ENCODE measurements around the gene BRI3BP. TPM values are rescaled to one million over a fixed set of nuclear protein-coding genes. Genes with fewer than 3 reads are reported as not detected.
"Not testable (repeated sequence)": the region's sequence is repeated elsewhere in the genome, so short reads cannot be mapped to it uniquely, and the experiment has no call there.

BRI3BP gene
- total RNA-seq, 1 experiment from 2014 or later: 21.9 TPM

DNA sequence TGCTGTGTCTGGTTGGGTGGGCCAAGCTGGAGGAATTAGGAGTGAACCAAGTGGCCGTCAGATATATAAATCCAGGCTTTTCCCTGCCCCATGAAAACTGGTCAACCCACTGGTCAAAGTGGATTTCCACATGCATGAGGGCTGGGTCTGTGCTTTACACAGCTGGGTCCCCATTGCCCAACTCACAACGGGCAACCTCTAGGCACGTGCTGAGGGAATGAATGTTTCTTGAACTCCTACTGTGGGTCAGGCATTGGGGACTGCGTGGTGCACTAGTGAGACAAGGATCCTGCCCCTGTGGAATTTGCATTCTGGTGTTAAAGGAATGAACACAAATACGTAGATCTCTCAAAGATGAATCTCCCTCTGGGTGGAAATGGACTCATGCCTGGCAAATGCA, 64.3 kb downstream of the BRI3BP start:
- H3K27ac ChIP-seq: no peak overlapping the region
- DNase-seq: no peak
- no peaks in the 10 kb centered on the region for H3K4me1 ChIP-seq
- H3K36me3 ChIP-seq: no peaks in the 10 kb centered on the region
- H3K27me3 ChIP-seq: no peaks in the 10 kb centered on the region
- no peak overlapping the region for H3K4me3 ChIP-seq
- peaks cover 4% of the 10 kb centered on the region; the same call in 1 of the 2 replicates for H3K9me3 ChIP-seq (replicated peaks)

GRCh38 chr12:125061229-125061628, 67.8 kb downstream of the BRI3BP start:
- H3K27me3 ChIP-seq: no peaks in the 10 kb centered on the region
- H3K4me3 ChIP-seq: no peak overlapping the region
- H3K4me1 ChIP-seq: no peaks in the 10 kb centered on the region; the same call in 1 of the 2 replicates
- peaks cover 4% of the 10 kb centered on the region; the same call in 1 of the 2 replicates for H3K9me3 ChIP-seq (replicated peaks)
- no peaks in the 10 kb centered on the region for H3K36me3 ChIP-seq
- no peak for DNase-seq
- H3K27ac ChIP-seq: no peak overlapping the region

- not testable (repeated sequence) for H3K4me3 ChIP-seq; H3K9me3 ChIP-seq (replicated peaks); DNase-seq; H3K4me1 ChIP-seq; H3K36me3 ChIP-seq; H3K27ac ChIP-seq; H3K27me3 ChIP-seq
Measured at GRCh38 chr12:125063522-125063921, 70.1 kb downstream of the BRI3BP start.

DNA sequence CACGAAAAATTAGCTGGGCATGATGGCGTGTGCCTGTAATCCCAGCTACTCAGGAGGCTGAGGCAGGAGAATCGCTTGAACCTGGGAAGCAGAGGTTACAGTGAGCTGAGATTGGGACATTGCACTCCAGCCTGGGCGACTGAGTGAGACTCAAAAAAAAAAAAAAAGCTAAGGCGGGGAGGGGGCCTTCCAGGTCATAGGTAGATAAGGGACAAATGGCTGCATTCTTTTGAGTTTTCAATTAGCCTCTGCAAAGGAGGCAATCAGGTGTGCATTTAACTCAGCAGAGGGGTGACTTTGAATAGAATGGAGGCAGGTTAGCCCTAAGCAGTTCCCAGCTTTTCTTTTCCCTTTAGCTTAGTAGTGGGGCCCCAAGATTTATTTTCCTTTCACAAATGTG, 71.0 kb downstream of the BRI3BP start:
- DNase-seq: no peak

DNA sequence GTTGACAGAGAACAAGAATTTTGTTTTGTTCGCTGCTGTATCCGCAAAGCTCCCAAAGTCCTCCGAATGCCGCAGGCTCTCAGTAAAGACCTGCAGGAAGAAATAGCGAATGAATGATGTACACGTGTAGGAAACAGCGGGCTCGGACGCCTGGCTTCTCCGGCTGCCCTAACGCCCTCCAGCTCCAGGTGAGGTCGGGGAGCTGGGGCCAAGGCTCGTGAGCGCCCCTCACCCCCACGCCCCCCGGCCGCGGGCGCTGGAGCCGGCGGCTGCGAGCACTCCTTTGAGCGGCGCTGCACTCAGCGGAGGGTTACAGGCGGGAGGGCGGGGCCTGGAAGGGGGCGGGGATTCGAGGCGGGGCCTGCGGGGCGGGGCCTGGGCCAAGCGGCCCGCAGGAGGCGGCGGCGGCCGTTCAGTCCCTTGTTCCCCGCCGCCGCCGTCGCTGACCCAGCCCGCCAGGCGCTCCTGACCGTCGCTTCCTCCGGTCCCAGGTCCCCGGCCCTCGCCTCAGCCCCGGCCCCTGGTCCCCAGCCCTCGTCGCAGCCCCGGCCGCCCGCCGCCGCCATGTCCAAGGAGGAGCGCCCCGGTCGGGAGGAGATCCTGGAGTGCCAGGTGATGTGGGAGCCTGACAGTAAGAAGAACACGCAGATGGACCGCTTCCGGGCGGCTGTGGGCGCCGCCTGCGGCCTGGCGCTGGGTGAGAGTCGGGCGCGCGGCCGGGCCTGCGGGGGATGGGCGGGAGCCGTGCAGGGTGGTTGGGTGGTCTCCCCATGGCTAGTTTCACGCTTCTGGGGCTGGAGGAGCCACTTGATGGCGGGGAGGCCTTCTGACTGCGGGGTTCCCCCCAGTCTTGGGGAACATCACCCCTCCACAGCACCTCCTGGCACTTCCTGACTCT, 71.8 kb downstream of the BRI3BP start, which contains the start of gene AACS:
Gene AACS (plus strand): TSS at position 415 of the 898 bp plus-strand sequence. CDS start 150 bp downstream, at position 565.
- Histone ChIP-seq H3K27ac (peak within 1 kb of the TSS; percentile 52), H3K36me3 (no peaks in the 10 kb centered on the region), H3K4me1 (peaks cover 8% of the 10 kb centered on the region; the same call in 1 of the 2 replicates), H3K27me3 (no peaks in the 10 kb centered on the region), H3K9me3 (replicated peaks) (peaks cover 4% of the 10 kb centered on the region; the same call in 1 of the 2 replicates), H3K4me3 (peak within 1 kb of the TSS; percentile 90)
- peak; percentile 75 to 81 for DNase-seq

More for the DNA sequence above, 71.0 kb downstream of the BRI3BP start:
- Histone ChIP-seq H3K9me3 (replicated peaks) (peaks cover 4% of the 10 kb centered on the region; the same call in 1 of the 2 replicates), H3K27ac (no peak overlapping the region), H3K27me3 (no peaks in the 10 kb centered on the region), H3K36me3 (no peaks in the 10 kb centered on the region), H3K4me1 (peaks cover 8% of the 10 kb centered on the region; the same call in 1 of the 2 replicates), H3K4me3 (peak overlapping the region; percentile 90)

DNA sequence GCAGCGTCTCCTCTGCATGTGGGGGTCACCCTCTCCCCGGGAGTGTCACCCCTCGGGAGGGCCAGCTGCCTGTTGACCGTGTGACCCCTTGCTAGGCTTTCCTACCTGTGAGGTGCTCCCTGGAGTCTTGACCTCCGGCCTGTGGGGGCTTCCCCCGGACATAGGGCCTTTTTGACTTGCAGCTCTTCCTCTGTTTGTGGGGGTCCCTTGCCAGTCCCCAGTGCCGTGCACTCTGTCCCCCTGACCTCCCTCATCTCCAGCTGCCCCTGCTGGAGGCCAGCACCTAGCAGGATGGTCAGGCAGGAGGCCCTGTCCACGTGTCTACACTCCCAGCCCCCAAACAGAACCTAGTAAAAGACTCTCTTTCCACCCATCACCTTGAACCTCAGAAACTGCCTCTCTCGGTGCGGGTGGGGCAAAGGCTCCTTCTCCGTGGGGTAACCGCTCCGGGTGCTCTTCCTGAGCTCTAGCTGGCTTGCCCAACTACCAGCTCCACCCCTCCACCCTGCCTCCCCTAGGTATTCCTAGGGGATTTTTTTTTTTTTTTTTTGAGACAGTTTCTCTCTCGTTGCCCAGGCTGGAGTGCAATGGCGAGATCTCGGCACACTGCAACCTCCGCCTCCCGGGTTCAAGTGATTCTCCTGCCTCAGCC, 72.6 kb downstream of the BRI3BP start:
- Histone ChIP-seq H3K27ac (peak overlapping the region; percentile 52), H3K4me1 (peaks cover 8% of the 10 kb centered on the region; the same call in 1 of the 2 replicates), H3K27me3 (no peaks in the 10 kb centered on the region), H3K4me3 (peak overlapping the region; percentile 90), H3K9me3 (replicated peaks) (peaks cover 1% of the 10 kb centered on the region; the same call in 1 of the 2 replicates), H3K36me3 (no peaks in the 10 kb centered on the region)
- no peak for DNase-seq

GRCh38 chr12:125068391-125068790, 74.9 kb downstream of the BRI3BP start:
- no peak for DNase-seq
- Histone ChIP-seq H3K27ac (no peak overlapping the region), H3K27me3 (no peaks in the 10 kb centered on the region), H3K36me3 (no peaks in the 10 kb centered on the region), H3K4me1 (peaks cover 8% of the 10 kb centered on the region; the same call in 1 of the 2 replicates), H3K4me3 (no peak overlapping the region), H3K9me3 (replicated peaks) (no peaks in the 10 kb centered on the region)

DNA sequence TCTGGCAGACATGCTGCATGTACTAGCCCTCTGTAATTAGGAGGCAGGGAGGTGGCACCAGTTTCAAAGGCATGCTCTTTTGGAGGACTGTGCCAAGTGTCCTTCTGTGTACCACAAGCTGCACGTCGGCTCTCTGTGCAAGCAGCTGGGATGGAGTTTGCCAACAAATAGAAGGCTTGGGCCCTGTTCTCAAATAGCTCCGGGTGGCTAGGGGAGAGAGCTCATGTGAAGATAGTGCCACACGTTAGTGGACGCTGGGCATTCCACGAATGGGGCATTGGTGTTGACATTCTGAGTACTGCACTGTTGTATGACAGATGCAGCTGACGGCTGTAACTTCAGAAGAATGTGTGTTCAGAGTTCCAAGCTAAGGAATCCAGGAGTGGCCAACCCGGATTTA, 76.2 kb downstream of the BRI3BP start:
- H3K36me3 ChIP-seq: peaks cover 4% of the 10 kb centered on the region; the same call in 1 of the 2 replicates
- peaks cover 8% of the 10 kb centered on the region; the same call in 1 of the 2 replicates for H3K4me1 ChIP-seq
- H3K27ac ChIP-seq: no peak overlapping the region
- no peaks in the 10 kb centered on the region for H3K27me3 ChIP-seq
- H3K9me3 ChIP-seq (replicated peaks): no peaks in the 10 kb centered on the region
- H3K4me3 ChIP-seq: no peak overlapping the region
- no peak for DNase-seq

GRCh38 chr12:125070112-125070511, 76.7 kb downstream of the BRI3BP start:
- Histone ChIP-seq H3K36me3 (peaks cover 4% of the 10 kb centered on the region; the same call in 1 of the 2 replicates), H3K9me3 (replicated peaks) (no peaks in the 10 kb centered on the region), H3K27ac (no peak overlapping the region), H3K27me3 (no peaks in the 10 kb centered on the region), H3K4me3 (no peak overlapping the region), H3K4me1 (peaks cover 8% of the 10 kb centered on the region; the same call in 1 of the 2 replicates)
- DNase-seq: no peak

GRCh38 chr12:125070661-125071390, 77.4 kb downstream of the BRI3BP start:
- H3K4me1 ChIP-seq: peaks cover 8% of the 10 kb centered on the region; the same call in 1 of the 2 replicates
- H3K9me3 ChIP-seq (replicated peaks): no peaks in the 10 kb centered on the region
- no peak overlapping the region for H3K4me3 ChIP-seq
- no peaks in the 10 kb centered on the region for H3K27me3 ChIP-seq
- DNase-seq: no peak
- peaks cover 6% of the 10 kb centered on the region; the same call in 1 of the 2 replicates for H3K36me3 ChIP-seq
- no peak overlapping the region for H3K27ac ChIP-seq

GRCh38 chr12:125071456-125071855, 78.0 kb downstream of the BRI3BP start:
- Histone ChIP-seq H3K9me3 (replicated peaks) (no peaks in the 10 kb centered on the region), H3K4me3 (no peak overlapping the region), H3K36me3 (peaks cover 13% of the 10 kb centered on the region), H3K4me1 (peaks cover 7% of the 10 kb centered on the region; the same call in 1 of the 2 replicates), H3K27ac (no peak overlapping the region), H3K27me3 (no peaks in the 10 kb centered on the region)
- DNase-seq: no peak

DNA sequence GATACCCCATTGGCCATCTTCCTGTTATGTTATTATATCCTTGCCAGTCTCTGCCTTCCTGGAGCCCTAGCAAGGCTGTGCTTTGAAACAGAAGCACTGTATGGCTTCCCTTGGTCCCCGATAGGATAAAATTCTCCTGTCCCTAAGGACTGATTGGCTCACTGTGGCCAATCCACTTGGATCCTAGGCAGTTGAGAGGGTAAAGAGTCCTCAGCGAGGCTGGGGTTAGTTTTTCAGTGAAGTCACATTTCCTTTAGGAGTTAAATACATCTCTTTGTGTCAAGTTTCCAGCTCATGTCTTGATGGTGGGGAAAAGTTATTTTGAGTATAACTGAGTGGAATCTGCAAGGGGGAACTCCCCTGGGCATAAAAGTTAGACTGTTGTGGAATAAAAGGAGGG, 79.1 kb downstream of the BRI3BP start:
- Histone ChIP-seq H3K4me1 (no peaks in the 10 kb centered on the region), H3K4me3 (no peak overlapping the region), H3K9me3 (replicated peaks) (no peaks in the 10 kb centered on the region), H3K27me3 (no peaks in the 10 kb centered on the region), H3K27ac (no peak overlapping the region), H3K36me3 (peaks cover 18% of the 10 kb centered on the region)
- DNase-seq: no peak

DNA sequence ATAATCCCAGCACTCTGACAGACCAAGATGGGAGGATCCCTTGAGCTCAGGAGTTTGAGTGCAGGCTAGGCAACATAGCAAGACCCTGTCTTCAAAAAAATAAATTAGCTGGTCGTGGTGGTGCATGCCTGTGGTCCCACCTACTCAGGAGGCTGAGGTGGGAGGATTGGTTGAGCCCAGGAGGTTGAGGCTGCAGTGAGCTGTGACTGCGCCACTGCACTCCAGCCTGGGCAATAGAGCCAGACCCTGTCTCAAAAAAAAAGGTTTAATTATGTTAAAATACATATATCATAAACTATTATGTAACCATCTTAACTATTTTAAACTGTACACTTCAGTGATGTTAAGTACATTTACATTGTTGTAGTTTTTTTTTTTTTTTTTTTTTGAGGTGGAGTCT, 80.8 kb downstream of the BRI3BP start:
- not testable (repeated sequence) for H3K4me1 ChIP-seq; H3K4me3 ChIP-seq; H3K27me3 ChIP-seq; H3K27ac ChIP-seq; H3K9me3 ChIP-seq (replicated peaks); DNase-seq
- H3K36me3 ChIP-seq: peaks cover 22% of the 10 kb centered on the region

DNA sequence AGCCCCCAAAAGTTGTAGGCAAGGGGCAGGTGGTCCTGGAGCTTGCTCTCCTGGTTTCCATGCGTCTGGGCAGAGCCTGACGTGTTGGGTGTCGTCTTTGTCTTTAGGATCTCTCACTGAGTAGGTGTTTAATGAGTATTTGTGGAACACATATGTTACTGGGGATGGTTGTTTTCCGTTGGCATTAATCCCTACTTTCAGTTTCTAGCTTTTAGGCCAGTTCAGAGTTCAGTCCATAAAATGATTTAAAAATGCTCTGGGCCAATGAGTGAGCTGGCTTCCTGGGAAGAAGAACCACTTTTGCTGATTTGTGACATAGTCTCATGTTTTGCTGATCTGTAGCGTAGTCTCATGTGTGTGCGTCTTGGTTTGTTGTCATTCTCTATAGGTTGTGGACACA, 82.7 kb downstream of the BRI3BP start:
- H3K9me3 ChIP-seq (replicated peaks): no peaks in the 10 kb centered on the region
- DNase-seq: no peak

More for the DNA sequence above, 82.7 kb downstream of the BRI3BP start:
- H3K4me3 ChIP-seq: no peak overlapping the region
- H3K4me1 ChIP-seq: no peaks in the 10 kb centered on the region
- H3K36me3 ChIP-seq: peaks cover 26% of the 10 kb centered on the region
- H3K27ac ChIP-seq: no peak overlapping the region
- H3K27me3 ChIP-seq: no peaks in the 10 kb centered on the region
